Measurements from ENCODE around the gene C12orf75.
"Not testable (repeated sequence)": the region's sequence is repeated elsewhere in the genome, so short reads cannot be mapped to it uniquely, and the experiment has no call there.

DNA sequence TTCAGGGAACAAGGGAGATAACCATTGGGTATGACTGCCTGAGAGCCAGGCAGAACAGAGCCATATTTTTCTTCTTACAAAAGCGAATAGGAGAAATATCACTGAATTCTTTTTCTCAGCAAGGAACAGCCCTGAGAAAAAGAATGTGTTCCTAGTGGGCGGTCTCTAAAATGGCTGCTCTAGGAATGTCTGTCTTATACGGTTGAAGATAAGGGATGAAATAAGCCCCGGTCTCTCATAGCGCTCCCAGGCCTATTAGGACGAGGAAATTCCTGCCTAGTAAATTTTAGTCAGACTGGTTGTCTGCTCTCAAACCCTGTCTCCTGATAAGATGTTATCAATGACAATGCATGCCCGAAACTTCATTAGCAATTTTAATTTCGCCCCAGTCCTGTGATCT, 16.7 kb upstream of the C12orf75 start:
- TF ChIP-seq, protein P1, sequence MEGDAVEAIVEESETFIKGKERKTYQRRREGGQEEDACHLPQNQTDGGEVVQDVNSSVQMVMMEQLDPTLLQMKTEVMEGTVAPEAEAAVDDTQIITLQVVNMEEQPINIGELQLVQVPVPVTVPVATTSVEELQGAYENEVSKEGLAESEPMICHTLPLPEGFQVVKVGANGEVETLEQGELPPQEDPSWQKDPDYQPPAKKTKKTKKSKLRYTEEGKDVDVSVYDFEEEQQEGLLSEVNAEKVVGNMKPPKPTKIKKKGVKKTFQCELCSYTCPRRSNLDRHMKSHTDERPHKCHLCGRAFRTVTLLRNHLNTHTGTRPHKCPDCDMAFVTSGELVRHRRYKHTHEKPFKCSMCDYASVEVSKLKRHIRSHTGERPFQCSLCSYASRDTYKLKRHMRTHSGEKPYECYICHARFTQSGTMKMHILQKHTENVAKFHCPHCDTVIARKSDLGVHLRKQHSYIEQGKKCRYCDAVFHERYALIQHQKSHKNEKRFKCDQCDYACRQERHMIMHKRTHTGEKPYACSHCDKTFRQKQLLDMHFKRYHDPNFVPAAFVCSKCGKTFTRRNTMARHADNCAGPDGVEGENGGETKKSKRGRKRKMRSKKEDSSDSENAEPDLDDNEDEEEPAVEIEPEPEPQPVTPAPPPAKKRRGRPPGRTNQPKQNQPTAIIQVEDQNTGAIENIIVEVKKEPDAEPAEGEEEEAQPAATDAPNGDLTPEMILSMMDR (IDR thresholded peaks at IDR 0.05) = not testable (repeated sequence)
- not testable (repeated sequence) for TF ChIP-seq POLR2A (IDR thresholded peaks at IDR 0.05)

All from Peyer's patch (tissue), 4 donors.